ENCODE results near the gene SERPING1.

GRCh38 chr11:57650739-57651090, 53.2 kb downstream of the SERPING1 start:
- TF ChIP-seq CTCF (IDR thresholded peaks at IDR 0.05; ENCODE audit: insufficient read depth, low read length, poor library complexity, severe bottlenecking), result no peak
- no peak for TF ChIP-seq EZH2phosphoT487 (conservative IDR thresholded peaks at IDR 0.05; ENCODE audit: low read length)

Measured in SU-DHL-6 (cell line).